ENCODE measurements around the gene MR1.

The MR1 gene

DNA sequence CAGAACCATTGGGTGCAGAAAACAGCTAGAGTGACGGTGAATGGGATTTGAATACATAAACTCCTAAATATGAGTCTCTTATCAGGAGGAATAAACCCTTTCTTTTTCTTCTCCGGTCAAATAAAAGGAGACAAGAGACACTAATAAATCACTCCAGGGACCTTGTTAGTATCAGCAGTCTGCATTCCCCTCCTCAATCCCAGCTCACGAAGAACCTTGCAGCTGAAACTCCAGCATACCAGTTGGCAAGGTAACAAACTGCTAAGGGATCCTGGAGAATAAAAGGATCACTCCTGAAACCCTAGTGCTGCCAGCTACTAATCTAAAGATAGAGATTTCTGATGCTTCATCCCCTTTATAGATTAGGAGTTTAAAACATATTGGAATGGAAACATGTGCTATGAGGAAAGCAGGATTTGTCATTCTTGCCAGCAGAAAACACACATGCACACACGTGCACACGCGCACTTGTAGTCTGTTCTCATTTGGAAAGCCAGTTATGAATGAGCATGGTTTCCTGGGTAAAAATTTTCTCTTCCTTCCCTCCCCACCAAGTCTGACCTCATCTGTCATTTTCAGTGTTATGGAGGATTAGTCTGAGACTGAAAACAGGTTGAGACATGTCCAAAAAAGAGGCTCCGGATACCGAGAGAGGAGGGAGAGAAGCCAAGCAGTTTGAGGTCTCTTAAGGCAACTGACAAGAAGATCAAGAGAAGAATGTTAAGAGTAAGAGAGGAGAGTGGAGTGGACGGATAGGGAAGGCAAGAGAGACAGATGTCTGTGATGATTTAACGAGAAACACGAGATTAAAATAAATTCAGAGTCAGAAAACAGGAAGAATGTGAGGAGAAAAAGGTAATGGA is 65.6 kb downstream of the MR1 start:
- Histone ChIP-seq H3K27ac (no peak overlapping the region), H3K4me3 (no peak overlapping the region)
- no peak for DNase-seq (ENCODE audit: low spot score)

DNA sequence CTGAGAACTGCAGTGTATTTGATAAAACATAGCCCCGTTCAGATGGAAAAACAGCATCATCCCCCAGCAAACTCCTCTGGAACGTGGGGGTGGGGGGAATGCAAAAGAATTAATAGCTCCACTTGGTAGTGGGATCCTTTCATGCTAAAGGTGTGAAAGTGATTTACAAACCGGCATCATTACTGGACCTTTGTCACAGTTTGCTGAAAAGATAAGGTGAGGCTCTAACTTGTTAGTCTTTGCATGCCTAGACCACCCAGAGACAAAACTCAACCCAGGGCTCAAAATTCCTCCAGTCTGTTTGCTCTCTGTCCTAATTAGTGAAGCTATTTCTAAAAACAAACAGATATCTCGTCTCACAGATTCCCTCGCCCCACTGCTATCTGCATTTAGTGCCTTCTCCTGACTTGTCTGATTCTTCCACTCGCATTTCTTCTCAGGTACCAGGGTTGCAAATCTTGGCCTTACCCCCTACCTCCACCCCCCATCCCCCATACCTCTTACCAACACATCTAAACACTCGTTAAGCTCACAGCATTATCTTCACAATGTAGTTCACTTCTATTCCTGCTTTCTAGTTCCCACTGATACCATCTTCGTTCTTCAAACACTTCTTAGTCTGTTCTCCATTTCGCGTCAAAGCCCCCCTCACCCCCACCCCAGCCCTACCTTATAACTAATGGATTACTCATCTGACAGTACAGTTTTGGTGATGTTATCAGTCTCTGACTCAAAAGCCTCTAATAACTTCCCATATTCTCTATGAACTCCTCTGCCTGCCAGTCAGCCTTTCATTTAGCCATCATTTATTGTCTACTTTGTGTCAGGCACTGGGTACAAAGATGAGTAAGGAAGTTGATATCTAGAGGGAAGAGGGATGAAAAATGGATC is 66.5 kb downstream of the MR1 start:
- Histone ChIP-seq H3K4me3 (no peak overlapping the region), H3K27ac (no peak overlapping the region)
- DNase-seq (ENCODE audit: low spot score) = no peak
- TF ChIP-seq CTCF (IDR thresholded peaks at IDR 0.05) = no peak

More for the DNA sequence above, 65.6 kb downstream of the MR1 start:
- TF ChIP-seq CTCF (IDR thresholded peaks at IDR 0.05) = no peak

- Histone ChIP-seq H3K27ac (no peak overlapping the region), H3K4me3 (no peak overlapping the region)
- no peak for DNase-seq (ENCODE audit: low spot score)
- no peak for TF ChIP-seq CTCF (IDR thresholded peaks at IDR 0.05)
These were observed 67.2 kb downstream of the MR1 start for GRCh38 chr1:181100934-181101333.

GRCh38 chr1:181101581-181102226 is 67.9 kb downstream of the MR1 start:
- DNase-seq (ENCODE audit: low spot score) = no peak
- TF ChIP-seq CTCF (IDR thresholded peaks at IDR 0.05) = no peak
- no peak overlapping the region for H3K4me3 ChIP-seq
- H3K27ac ChIP-seq = no peak overlapping the region

- TF ChIP-seq CTCF (IDR thresholded peaks at IDR 0.05) = no peak
- Histone ChIP-seq H3K27ac (no peak overlapping the region), H3K4me3 (no peak overlapping the region)
- DNase-seq (ENCODE audit: low spot score) = no peak
These were observed 69.1 kb downstream of the MR1 start for GRCh38 chr1:181102841-181103240.

- no peak overlapping the region for H3K27ac ChIP-seq
- DNase-seq (ENCODE audit: low spot score) = no peak
- TF ChIP-seq CTCF (IDR thresholded peaks at IDR 0.05) = no peak
- no peak overlapping the region for H3K4me3 ChIP-seq
These were observed 69.6 kb downstream of the MR1 start for GRCh38 chr1:181103399-181103798.

All from coronary artery (tissue), 2 donors.